ENCODE results near the gene FOXJ2. TPM values are rescaled to one million over a fixed set of nuclear protein-coding genes. Genes with fewer than 3 reads are reported as not detected.
"Not testable (repeated sequence)": the region's sequence is repeated elsewhere in the genome, so short reads cannot be mapped to it uniquely, and the experiment has no call there.

Gene FOXJ2
- polyA plus RNA-seq, 1 donor = 22.6 TPM

- DNase-seq = not testable (repeated sequence)
These were observed 39.3 kb downstream of the FOXJ2 start for GRCh38 chr12:8071820-8072219.

GRCh38 chr12:8075935-8076334 lies 43.4 kb downstream of the FOXJ2 start:
- no peak for DNase-seq

GRCh38 chr12:8076366-8076765 lies 43.9 kb downstream of the FOXJ2 start:
- DNase-seq = no peak

GRCh38 chr12:8077207-8077606 lies 44.7 kb downstream of the FOXJ2 start:
- no peak for DNase-seq

GRCh38 chr12:8078398-8078797 lies 45.9 kb downstream of the FOXJ2 start:
- DNase-seq = no peak

GRCh38 chr12:8078916-8079315 lies 46.4 kb downstream of the FOXJ2 start:
- no peak for DNase-seq

GRCh38 chr12:8080120-8080519 lies 47.6 kb downstream of the FOXJ2 start:
- DNase-seq = no peak

GRCh38 chr12:8081251-8081920 lies 48.9 kb downstream of the FOXJ2 start:
- no peak for DNase-seq

GRCh38 chr12:8082808-8083100 lies 50.2 kb downstream of the FOXJ2 start:
- no peak for DNase-seq

- not testable (repeated sequence) for DNase-seq
These were observed 51.8 kb downstream of the FOXJ2 start for GRCh38 chr12:8084351-8084750.

- no peak for DNase-seq
These were observed 55.1 kb downstream of the FOXJ2 start for GRCh38 chr12:8087666-8088065.

- no peak for DNase-seq
These were observed 56.1 kb downstream of the FOXJ2 start for GRCh38 chr12:8088574-8088973.

GRCh38 chr12:8089277-8089676 lies 56.8 kb downstream of the FOXJ2 start:
- not testable (repeated sequence) for DNase-seq

GRCh38 chr12:8089716-8090115 lies 57.2 kb downstream of the FOXJ2 start:
- no peak for DNase-seq

GRCh38 chr12:8093291-8093690 lies 60.8 kb downstream of the FOXJ2 start:
- DNase-seq = no peak

GRCh38 chr12:8096281-8096915 lies 63.9 kb downstream of the FOXJ2 start:
- no peak for DNase-seq

- DNase-seq = no peak
These were observed 66.7 kb downstream of the FOXJ2 start for GRCh38 chr12:8099235-8099634.

Other genes starting within 250 kb of the FOXJ2 start
- gene NANOG, start 243.3 kb upstream of the FOXJ2 start, polyA plus RNA-seq (ENCODE audit: insufficient read length) = 0.61 TPM
- gene SLC2A14, start 159.8 kb upstream of the FOXJ2 start, polyA plus RNA-seq (ENCODE audit: insufficient read length) = 0.59 TPM
- gene SLC2A3, start 96.5 kb upstream of the FOXJ2 start, polyA plus RNA-seq (ENCODE audit: insufficient read length) = 17.5 TPM
- gene C3AR1, start 33.6 kb downstream of the FOXJ2 start, polyA plus RNA-seq (ENCODE audit: insufficient read length) = 7.6 TPM
- gene NECAP1, start 49.6 kb downstream of the FOXJ2 start, polyA plus RNA-seq (ENCODE audit: insufficient read length) = 22.8 TPM
- 2.7 TPM for gene CLEC4A, start 90.9 kb downstream of the FOXJ2 start, polyA plus RNA-seq (ENCODE audit: insufficient read length)
- gene ZNF705A, start 124.3 kb downstream of the FOXJ2 start, polyA plus RNA-seq (ENCODE audit: insufficient read length) = not detected
- gene FAM90A1, start 194.9 kb downstream of the FOXJ2 start, polyA plus RNA-seq (ENCODE audit: insufficient read length) = 1.0 TPM